Measurements from ENCODE around the gene SLC22A31. TPM values are rescaled to one million over a fixed set of nuclear protein-coding genes. Genes with fewer than 3 reads are reported as not detected.

The SLC22A31 gene
- total and polyA plus RNA-seq, 2 experiments from 2014 or later: 2.1 to 13.8 TPM

DNA sequence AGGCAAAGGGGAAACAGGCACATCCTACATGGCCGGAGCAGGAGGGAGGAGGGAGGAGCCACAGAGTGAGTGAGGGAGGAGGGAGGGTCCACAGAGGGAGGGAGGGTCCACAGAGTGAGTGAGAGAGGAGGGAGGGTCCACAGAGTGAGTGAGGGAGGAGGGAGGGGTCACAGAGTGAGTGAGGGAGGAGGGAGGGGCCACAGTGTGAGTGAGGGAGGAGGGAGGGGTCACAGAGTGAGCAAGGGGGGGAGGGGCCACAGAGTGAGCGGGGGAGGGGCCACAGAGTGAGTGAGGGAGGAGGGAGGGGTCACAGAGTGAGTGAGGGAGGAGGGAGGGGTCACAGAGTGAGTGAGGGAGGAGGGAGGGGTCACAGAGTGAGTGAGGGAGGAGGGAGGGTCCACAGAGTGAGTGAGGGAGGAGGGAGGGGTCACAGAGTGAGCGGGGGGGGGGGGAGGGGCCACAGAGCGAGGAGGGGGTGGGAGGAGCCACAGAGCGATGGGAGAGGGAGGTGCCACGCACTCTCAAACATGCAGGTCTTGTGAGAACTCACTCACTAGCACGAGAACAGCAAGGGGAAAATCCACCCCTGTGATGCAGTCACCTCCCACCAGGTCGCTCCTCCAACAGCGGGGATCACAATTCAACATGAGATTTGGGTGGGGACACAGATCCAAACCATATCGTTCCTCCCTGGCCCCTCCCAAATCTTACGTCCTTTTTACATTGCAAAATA lies 53.1 kb downstream of the SLC22A31 start:
- no peak overlapping the region for H3K4me2 ChIP-seq
- H2AFZ ChIP-seq: no peak overlapping the region
- no peak overlapping the region for H3K27ac ChIP-seq (ENCODE audit: low read depth)
- H3K36me3 Mint-ChIP-seq (ENCODE audit: low read depth): peaks cover 63% of the 10 kb centered on the region
- H3K4me1 ChIP-seq (ENCODE audit: insufficient read depth): no peaks in the 10 kb centered on the region
- ATAC-seq: no peak
- peaks cover 5% of the 10 kb centered on the region; the same call in 1 of the 2 replicates for H3K36me3 ChIP-seq (ENCODE audit: insufficient read depth)
- H3K9me2 ChIP-seq (ENCODE audit: insufficient read depth): no peaks in the 10 kb centered on the region; the same call in 1 of the 2 replicates
- no peaks in the 10 kb centered on the region for H4K20me1 ChIP-seq (replicated peaks; ENCODE audit: insufficient read depth)
- H3K4me3 ChIP-seq: no peak overlapping the region
- H3K9me3 Mint-ChIP-seq: peaks cover 35% of the 10 kb centered on the region
- H3K27me3 ChIP-seq (ENCODE audit: insufficient read depth): no peaks in the 10 kb centered on the region
- no peak overlapping the region for H3K4me3 Mint-ChIP-seq
- H3F3A ChIP-seq (replicated peaks; ENCODE audit: low read depth): no peaks in the 10 kb centered on the region
- no peak for DNase-seq (ENCODE audit: low spot score)
- no peaks in the 10 kb centered on the region for H3K79me2 ChIP-seq (replicated peaks; ENCODE audit: insufficient read depth)
- TF ChIP-seq JUNB (IDR thresholded peaks at IDR 0.05; ENCODE audit: unreplicated experiment) (no peak), EZH2 (IDR thresholded peaks at IDR 0.05; ENCODE audit: low read depth, unreplicated experiment) (no peak), POLR2AphosphoS5 (IDR thresholded peaks at IDR 0.05; ENCODE audit: low read depth) (no peak), ZNF331 (CRISPR knock-in tag; IDR thresholded peaks at IDR 0.05; ENCODE audit: low read depth) (no peak), EZH2phosphoT487 (IDR thresholded peaks at IDR 0.05; ENCODE audit: unreplicated experiment) (no peak), CREB1 (CRISPR knock-in tag; IDR thresholded peaks at IDR 0.05; ENCODE audit: low read depth) (no peak)
- TF ChIP-seq, protein P1, sequence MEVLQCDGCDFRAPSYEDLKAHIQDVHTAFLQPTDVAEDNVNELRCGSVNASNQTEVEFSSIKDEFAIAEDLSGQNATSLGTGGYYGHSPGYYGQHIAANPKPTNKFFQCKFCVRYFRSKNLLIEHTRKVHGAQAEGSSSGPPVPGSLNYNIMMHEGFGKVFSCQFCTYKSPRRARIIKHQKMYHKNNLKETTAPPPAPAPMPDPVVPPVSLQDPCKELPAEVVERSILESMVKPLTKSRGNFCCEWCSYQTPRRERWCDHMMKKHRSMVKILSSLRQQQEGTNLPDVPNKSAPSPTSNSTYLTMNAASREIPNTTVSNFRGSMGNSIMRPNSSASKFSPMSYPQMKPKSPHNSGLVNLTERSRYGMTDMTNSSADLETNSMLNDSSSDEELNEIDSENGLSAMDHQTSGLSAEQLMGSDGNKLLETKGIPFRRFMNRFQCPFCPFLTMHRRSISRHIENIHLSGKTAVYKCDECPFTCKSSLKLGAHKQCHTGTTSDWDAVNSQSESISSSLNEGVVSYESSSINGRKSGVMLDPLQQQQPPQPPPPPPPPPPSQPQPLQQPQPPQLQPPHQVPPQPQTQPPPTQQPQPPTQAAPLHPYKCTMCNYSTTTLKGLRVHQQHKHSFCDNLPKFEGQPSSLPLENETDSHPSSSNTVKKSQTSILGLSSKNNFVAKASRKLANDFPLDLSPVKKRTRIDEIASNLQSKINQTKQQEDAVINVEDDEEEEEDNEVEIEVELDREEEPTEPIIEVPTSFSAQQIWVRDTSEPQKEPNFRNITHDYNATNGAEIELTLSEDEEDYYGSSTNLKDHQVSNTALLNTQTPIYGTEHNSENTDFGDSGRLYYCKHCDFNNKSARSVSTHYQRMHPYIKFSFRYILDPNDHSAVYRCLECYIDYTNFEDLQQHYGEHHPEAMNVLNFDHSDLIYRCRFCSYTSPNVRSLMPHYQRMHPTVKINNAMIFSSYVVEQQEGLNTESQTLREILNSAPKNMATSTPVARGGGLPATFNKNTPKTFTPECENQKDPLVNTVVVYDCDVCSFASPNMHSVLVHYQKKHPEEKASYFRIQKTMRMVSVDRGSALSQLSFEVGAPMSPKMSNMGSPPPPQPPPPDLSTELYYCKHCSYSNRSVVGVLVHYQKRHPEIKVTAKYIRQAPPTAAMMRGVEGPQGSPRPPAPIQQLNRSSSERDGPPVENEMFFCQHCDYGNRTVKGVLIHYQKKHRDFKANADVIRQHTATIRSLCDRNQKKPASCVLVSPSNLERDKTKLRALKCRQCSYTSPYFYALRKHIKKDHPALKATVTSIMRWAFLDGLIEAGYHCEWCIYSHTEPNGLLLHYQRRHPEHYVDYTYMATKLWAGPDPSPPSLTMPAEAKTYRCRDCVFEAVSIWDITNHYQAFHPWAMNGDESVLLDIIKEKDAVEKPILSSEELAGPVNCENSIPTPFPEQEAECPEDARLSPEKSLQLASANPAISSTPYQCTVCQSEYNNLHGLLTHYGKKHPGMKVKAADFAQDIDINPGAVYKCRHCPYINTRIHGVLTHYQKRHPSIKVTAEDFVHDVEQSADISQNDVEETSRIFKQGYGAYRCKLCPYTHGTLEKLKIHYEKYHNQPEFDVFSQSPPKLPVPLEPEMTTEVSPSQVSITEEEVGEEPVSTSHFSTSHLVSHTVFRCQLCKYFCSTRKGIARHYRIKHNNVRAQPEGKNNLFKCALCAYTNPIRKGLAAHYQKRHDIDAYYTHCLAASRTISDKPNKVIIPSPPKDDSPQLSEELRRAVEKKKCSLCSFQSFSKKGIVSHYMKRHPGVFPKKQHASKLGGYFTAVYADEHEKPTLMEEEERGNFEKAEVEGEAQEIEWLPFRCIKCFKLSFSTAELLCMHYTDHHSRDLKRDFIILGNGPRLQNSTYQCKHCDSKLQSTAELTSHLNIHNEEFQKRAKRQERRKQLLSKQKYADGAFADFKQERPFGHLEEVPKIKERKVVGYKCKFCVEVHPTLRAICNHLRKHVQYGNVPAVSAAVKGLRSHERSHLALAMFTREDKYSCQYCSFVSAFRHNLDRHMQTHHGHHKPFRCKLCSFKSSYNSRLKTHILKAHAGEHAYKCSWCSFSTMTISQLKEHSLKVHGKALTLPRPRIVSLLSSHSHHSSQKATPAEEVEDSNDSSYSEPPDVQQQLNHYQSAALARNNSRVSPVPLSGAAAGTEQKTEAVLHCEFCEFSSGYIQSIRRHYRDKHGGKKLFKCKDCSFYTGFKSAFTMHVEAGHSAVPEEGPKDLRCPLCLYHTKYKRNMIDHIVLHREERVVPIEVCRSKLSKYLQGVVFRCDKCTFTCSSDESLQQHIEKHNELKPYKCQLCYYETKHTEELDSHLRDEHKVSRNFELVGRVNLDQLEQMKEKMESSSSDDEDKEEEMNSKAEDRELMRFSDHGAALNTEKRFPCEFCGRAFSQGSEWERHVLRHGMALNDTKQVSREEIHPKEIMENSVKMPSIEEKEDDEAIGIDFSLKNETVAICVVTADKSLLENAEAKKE (CRISPR knock-in tag; IDR thresholded peaks at IDR 0.05): no peak
- TF ChIP-seq, protein P2, sequence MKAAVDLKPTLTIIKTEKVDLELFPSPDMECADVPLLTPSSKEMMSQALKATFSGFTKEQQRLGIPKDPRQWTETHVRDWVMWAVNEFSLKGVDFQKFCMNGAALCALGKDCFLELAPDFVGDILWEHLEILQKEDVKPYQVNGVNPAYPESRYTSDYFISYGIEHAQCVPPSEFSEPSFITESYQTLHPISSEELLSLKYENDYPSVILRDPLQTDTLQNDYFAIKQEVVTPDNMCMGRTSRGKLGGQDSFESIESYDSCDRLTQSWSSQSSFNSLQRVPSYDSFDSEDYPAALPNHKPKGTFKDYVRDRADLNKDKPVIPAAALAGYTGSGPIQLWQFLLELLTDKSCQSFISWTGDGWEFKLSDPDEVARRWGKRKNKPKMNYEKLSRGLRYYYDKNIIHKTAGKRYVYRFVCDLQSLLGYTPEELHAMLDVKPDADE (IDR thresholded peaks at IDR 0.05): no peak
- TF ChIP-seq, protein P3, sequence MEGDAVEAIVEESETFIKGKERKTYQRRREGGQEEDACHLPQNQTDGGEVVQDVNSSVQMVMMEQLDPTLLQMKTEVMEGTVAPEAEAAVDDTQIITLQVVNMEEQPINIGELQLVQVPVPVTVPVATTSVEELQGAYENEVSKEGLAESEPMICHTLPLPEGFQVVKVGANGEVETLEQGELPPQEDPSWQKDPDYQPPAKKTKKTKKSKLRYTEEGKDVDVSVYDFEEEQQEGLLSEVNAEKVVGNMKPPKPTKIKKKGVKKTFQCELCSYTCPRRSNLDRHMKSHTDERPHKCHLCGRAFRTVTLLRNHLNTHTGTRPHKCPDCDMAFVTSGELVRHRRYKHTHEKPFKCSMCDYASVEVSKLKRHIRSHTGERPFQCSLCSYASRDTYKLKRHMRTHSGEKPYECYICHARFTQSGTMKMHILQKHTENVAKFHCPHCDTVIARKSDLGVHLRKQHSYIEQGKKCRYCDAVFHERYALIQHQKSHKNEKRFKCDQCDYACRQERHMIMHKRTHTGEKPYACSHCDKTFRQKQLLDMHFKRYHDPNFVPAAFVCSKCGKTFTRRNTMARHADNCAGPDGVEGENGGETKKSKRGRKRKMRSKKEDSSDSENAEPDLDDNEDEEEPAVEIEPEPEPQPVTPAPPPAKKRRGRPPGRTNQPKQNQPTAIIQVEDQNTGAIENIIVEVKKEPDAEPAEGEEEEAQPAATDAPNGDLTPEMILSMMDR (conservative IDR thresholded peaks at IDR 0.05; ENCODE audit: low read depth in 2 of 2): no peak
- TF ChIP-seq, protein P4, sequence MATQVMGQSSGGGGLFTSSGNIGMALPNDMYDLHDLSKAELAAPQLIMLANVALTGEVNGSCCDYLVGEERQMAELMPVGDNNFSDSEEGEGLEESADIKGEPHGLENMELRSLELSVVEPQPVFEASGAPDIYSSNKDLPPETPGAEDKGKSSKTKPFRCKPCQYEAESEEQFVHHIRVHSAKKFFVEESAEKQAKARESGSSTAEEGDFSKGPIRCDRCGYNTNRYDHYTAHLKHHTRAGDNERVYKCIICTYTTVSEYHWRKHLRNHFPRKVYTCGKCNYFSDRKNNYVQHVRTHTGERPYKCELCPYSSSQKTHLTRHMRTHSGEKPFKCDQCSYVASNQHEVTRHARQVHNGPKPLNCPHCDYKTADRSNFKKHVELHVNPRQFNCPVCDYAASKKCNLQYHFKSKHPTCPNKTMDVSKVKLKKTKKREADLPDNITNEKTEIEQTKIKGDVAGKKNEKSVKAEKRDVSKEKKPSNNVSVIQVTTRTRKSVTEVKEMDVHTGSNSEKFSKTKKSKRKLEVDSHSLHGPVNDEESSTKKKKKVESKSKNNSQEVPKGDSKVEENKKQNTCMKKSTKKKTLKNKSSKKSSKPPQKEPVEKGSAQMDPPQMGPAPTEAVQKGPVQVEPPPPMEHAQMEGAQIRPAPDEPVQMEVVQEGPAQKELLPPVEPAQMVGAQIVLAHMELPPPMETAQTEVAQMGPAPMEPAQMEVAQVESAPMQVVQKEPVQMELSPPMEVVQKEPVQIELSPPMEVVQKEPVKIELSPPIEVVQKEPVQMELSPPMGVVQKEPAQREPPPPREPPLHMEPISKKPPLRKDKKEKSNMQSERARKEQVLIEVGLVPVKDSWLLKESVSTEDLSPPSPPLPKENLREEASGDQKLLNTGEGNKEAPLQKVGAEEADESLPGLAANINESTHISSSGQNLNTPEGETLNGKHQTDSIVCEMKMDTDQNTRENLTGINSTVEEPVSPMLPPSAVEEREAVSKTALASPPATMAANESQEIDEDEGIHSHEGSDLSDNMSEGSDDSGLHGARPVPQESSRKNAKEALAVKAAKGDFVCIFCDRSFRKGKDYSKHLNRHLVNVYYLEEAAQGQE (IDR thresholded peaks at IDR 0.05; ENCODE audit: unreplicated experiment): no peak
- H3K27me3 Mint-ChIP-seq (ENCODE audit: insufficient read depth, low read depth, poor library complexity): peaks cover 6% of the 10 kb centered on the region
- no peaks in the 10 kb centered on the region for H3K4me1 Mint-ChIP-seq
- H3K27ac Mint-ChIP-seq: no peak overlapping the region

Measured in GM23338 (cell line).